Spinal cord (tissue), 10 donors: ENCODE data around the gene ADGRV1. TPM values are rescaled to one million over a fixed set of nuclear protein-coding genes. Genes with fewer than 3 reads are reported as not detected.

Experiments used
- DNase-seq, 6 donors: peaks; one replicate each; pipeline versions ENCODE4 v3.0.0 to v3.0.0-alpha.2; 2013 to 2015; ENCODE audit warnings: low spot score in 6 of 6, low read depth in 4 of 6
- H3K27ac ChIP-seq: one replicate; pipeline ENCODE4 v1.5.1; 2013; ENCODE audit warnings: low read depth, low read length, control low read depth
- H3K27me3 ChIP-seq: one replicate; pipeline ENCODE4 v1.6.1; 2013; ENCODE audit warnings: low read length; ENCODE audit not compliant: control insufficient read depth, insufficient read depth
- H3K36me3 ChIP-seq: one replicate; pipeline ENCODE4 v1.6.1; 2013; ENCODE audit warnings: low read length; ENCODE audit not compliant: control insufficient read depth, insufficient read depth
- H3K4me1 ChIP-seq: one replicate; pipeline ENCODE4 v1.6.1; 2013; ENCODE audit warnings: low read length; ENCODE audit not compliant: control insufficient read depth, insufficient read depth
- H3K4me3 ChIP-seq: one replicate; pipeline ENCODE4 v1.5.1; 2013; ENCODE audit warnings: low read depth, low read length, control low read depth
- H3K9me3 ChIP-seq: one replicate; pipeline ENCODE4 v1.6.1; 2013; ENCODE audit warnings: low read length; ENCODE audit not compliant: control insufficient read depth, insufficient read depth
- WGBS: methylation state at CpG from one replicate; pipeline ENCODE4 v1.1.5; 2013; ENCODE audit warnings: missing lambda C conversion rate; ENCODE audit not compliant: insufficient coverage; 5-methylcytosine and 5-hydroxymethylcytosine counted together
- polyA plus RNA-seq, 2 donors: library from polyadenylated mRNA; unstranded; fragments of 120-200 nt; gene quantifications; one replicate each; pipeline ENCODE4 v1.2.1, GENCODE V29; 2013; ENCODE audit not compliant: insufficient read length in 2 of 2
- total RNA-seq, 2 donors: library from RNA; depleted of rRNA in 1 of 2; stranded (reverse); fragments of 120-200 nt in 1 of 2; fragments of >200 nt in 1 of 2; gene quantifications; one replicate each; pipeline versions ENCODE4 v1.2.3 to v1.2.4, GENCODE V29; 2013 to 2014
- donor health status: healthy.

ADGRV1 gene
- total and polyA plus RNA-seq, 4 donors: 72.0 to 180 (median 108) TPM

- peak in 1 of 6 donors; percentile 87 for DNase-seq
- H3K27ac ChIP-seq: no peak overlapping the region
Observed at GRCh38 chr5:91110686-91111085, 552.1 kb downstream of the ADGRV1 start.

GRCh38 chr5:91111473-91112238 lies 553.1 kb downstream of the ADGRV1 start:
- Histone ChIP-seq H3K36me3 (no peaks in the 10 kb centered on the region), H3K4me1 (peaks cover 4% of the 10 kb centered on the region), H3K9me3 (peaks cover 2% of the 10 kb centered on the region), H3K27me3 (peaks cover 3% of the 10 kb centered on the region), H3K27ac (peak overlapping the region; percentile 36), H3K4me3 (no peak overlapping the region)
- 63% methylated on average over 1 of the region's 2 CpGs for WGBS
- DNase-seq: peak in 2 of 6 donors; percentile 70 to 81

More at GRCh38 chr5:91110686-91111085, 552.1 kb downstream of the ADGRV1 start:
- 50% methylated on average over 2 of the region's 5 CpGs for WGBS
- no peak overlapping the region for H3K4me3 ChIP-seq
- no peaks in the 10 kb centered on the region for H3K36me3 ChIP-seq
- peaks cover 7% of the 10 kb centered on the region for H3K9me3 ChIP-seq
- peaks cover 4% of the 10 kb centered on the region for H3K4me1 ChIP-seq
- peaks cover 3% of the 10 kb centered on the region for H3K27me3 ChIP-seq

- H3K4me1 ChIP-seq: peaks cover 6% of the 10 kb centered on the region
- DNase-seq: no peak
- H3K27me3 ChIP-seq: peaks cover 3% of the 10 kb centered on the region
- 38% methylated on average over 1 of the region's 2 CpGs for WGBS
- H3K9me3 ChIP-seq: no peaks in the 10 kb centered on the region
- no peaks in the 10 kb centered on the region for H3K36me3 ChIP-seq
- peak overlapping the region; percentile 29 for H3K27ac ChIP-seq
- H3K4me3 ChIP-seq: no peak overlapping the region
Observed at GRCh38 chr5:91114658-91115057, 556.1 kb downstream of the ADGRV1 start.

- Histone ChIP-seq H3K27ac (no peak overlapping the region), H3K27me3 (no peaks in the 10 kb centered on the region), H3K4me3 (no peak overlapping the region), H3K36me3 (no peaks in the 10 kb centered on the region), H3K9me3 (no peaks in the 10 kb centered on the region), H3K4me1 (peaks cover 6% of the 10 kb centered on the region)
- DNase-seq: no peak
- 40% methylated on average over 1 of the region's 3 CpGs for WGBS
Observed at GRCh38 chr5:91118354-91118753, 559.8 kb downstream of the ADGRV1 start.

GRCh38 chr5:91118796-91119195 lies 560.2 kb downstream of the ADGRV1 start:
- no peak overlapping the region for H3K27ac ChIP-seq
- peaks cover 6% of the 10 kb centered on the region for H3K4me1 ChIP-seq
- H3K4me3 ChIP-seq: no peak overlapping the region

GRCh38 chr5:91119217-91119616 lies 560.6 kb downstream of the ADGRV1 start:
- no peaks in the 10 kb centered on the region for H3K27me3 ChIP-seq
- peaks cover 6% of the 10 kb centered on the region for H3K4me1 ChIP-seq
- peak in 2 of 6 donors; percentile 40 to 63 for DNase-seq
- H3K27ac ChIP-seq: no peak overlapping the region
- H3K9me3 ChIP-seq: no peaks in the 10 kb centered on the region
- no peak overlapping the region for H3K4me3 ChIP-seq
- H3K36me3 ChIP-seq: no peaks in the 10 kb centered on the region
- 33% methylated on average over 3 of the region's 4 CpGs for WGBS

More at GRCh38 chr5:91118796-91119195, 560.2 kb downstream of the ADGRV1 start:
- H3K36me3 ChIP-seq: no peaks in the 10 kb centered on the region
- no peak for DNase-seq
- no peaks in the 10 kb centered on the region for H3K9me3 ChIP-seq
- no peaks in the 10 kb centered on the region for H3K27me3 ChIP-seq

- no peak overlapping the region for H3K4me3 ChIP-seq
- H3K9me3 ChIP-seq: no peaks in the 10 kb centered on the region
- no peaks in the 10 kb centered on the region for H3K36me3 ChIP-seq
- 94% methylated on average over 6 of the region's 6 CpGs for WGBS
- H3K27ac ChIP-seq: no peak overlapping the region
- H3K27me3 ChIP-seq: no peaks in the 10 kb centered on the region
- no peak for DNase-seq
- peaks cover 2% of the 10 kb centered on the region for H3K4me1 ChIP-seq
Observed at GRCh38 chr5:91119981-91120850, 561.6 kb downstream of the ADGRV1 start.

GRCh38 chr5:91121347-91121993 lies 562.9 kb downstream of the ADGRV1 start:
- no peak overlapping the region for H3K4me3 ChIP-seq
- WGBS: 97% methylated on average over 4 of the region's 7 CpGs
- no peaks in the 10 kb centered on the region for H3K27me3 ChIP-seq
- H3K36me3 ChIP-seq: no peaks in the 10 kb centered on the region
- no peak for DNase-seq
- H3K9me3 ChIP-seq: no peaks in the 10 kb centered on the region
- no peak overlapping the region for H3K27ac ChIP-seq
- H3K4me1 ChIP-seq: peaks cover 2% of the 10 kb centered on the region

- peaks cover 2% of the 10 kb centered on the region for H3K4me1 ChIP-seq
- no peaks in the 10 kb centered on the region for H3K36me3 ChIP-seq
- no peak overlapping the region for H3K27ac ChIP-seq
- H3K27me3 ChIP-seq: no peaks in the 10 kb centered on the region
- H3K9me3 ChIP-seq: no peaks in the 10 kb centered on the region
- no peak overlapping the region for H3K4me3 ChIP-seq
- DNase-seq: peak in 1 of 6 donors; percentile 72
- 68% methylated on average over 2 of the region's 2 CpGs for WGBS
Observed at GRCh38 chr5:91122651-91123050, 564.1 kb downstream of the ADGRV1 start.
